OCI-LY1 (cell line): Measurements from ENCODE around the gene CTNS.

Source experiments
- EZH2 ChIP-seq: fragments of 200-600 bp; sonication (generic), shearing (Covaris generic); IDR thresholded peaks from 2 replicates; pipeline ENCODE4 v1.8.0; 2017; ENCODE audit warnings: borderline replicate concordance, mixed run types, mild to moderate bottlenecking, antibody characterized with exemption, low read length, moderate library complexity, mixed read lengths
- TF ChIP-seq, protein P1 (sequence below): fragments of 200-600 bp; sonication (generic), shearing (Covaris generic); IDR thresholded peaks from 2 replicates; pipeline ENCODE4 v1.5.1; 2017; ENCODE audit warnings: mild to moderate bottlenecking, antibody characterized with exemption, low read length, moderate library complexity, mixed read lengths

- no peak for TF ChIP-seq EZH2
- TF ChIP-seq, protein P1, sequence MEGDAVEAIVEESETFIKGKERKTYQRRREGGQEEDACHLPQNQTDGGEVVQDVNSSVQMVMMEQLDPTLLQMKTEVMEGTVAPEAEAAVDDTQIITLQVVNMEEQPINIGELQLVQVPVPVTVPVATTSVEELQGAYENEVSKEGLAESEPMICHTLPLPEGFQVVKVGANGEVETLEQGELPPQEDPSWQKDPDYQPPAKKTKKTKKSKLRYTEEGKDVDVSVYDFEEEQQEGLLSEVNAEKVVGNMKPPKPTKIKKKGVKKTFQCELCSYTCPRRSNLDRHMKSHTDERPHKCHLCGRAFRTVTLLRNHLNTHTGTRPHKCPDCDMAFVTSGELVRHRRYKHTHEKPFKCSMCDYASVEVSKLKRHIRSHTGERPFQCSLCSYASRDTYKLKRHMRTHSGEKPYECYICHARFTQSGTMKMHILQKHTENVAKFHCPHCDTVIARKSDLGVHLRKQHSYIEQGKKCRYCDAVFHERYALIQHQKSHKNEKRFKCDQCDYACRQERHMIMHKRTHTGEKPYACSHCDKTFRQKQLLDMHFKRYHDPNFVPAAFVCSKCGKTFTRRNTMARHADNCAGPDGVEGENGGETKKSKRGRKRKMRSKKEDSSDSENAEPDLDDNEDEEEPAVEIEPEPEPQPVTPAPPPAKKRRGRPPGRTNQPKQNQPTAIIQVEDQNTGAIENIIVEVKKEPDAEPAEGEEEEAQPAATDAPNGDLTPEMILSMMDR = no peak
Measured at GRCh38 chr17:3678821-3679530, 42.4 kb downstream of the CTNS start.
